GM23338 (cell line): ENCODE results near the gene DCAF12.

ENCODE experiments used
- CREB1 ChIP-seq: fragments of 250-450 bp; sonication (Bioruptor Pico); IDR thresholded peaks from 2 replicates; pipeline ENCODE4 v1.5.0; 2020; ENCODE audit warnings: low read depth, mild to moderate bottlenecking, moderate library complexity
- EZH2 ChIP-seq: fragments of 200-600 bp; sonication (generic); IDR thresholded peaks from one replicate; pipeline ENCODE4 v1.8.0; 2017; ENCODE audit warnings: antibody characterized with exemption, mild to moderate bottlenecking, low read depth; ENCODE audit not compliant: unreplicated experiment
- EZH2phosphoT487 ChIP-seq: fragments of 200-600 bp; sonication (generic); IDR thresholded peaks from one replicate; pipeline ENCODE4 v1.8.1; 2018; ENCODE audit warnings: antibody characterized with exemption; ENCODE audit not compliant: unreplicated experiment
- JUNB ChIP-seq: IDR thresholded peaks from one replicate; pipeline ENCODE4 v1.6.1; 2016; ENCODE audit warnings: antibody characterized with exemption; ENCODE audit not compliant: unreplicated experiment
- NANOG ChIP-seq: IDR thresholded peaks from 2 replicates; pipeline ENCODE4 v1.6.1; 2016; ENCODE audit warnings: antibody characterized with exemption, borderline replicate concordance
- POLR2AphosphoS5 ChIP-seq: IDR thresholded peaks from 2 replicates; pipeline ENCODE4 v1.6.1; 2016; ENCODE audit warnings: antibody characterized with exemption, low read depth
- REST ChIP-seq: IDR thresholded peaks from one replicate; pipeline ENCODE4 v1.6.1; 2018; ENCODE audit warnings: antibody characterized with exemption; ENCODE audit not compliant: unreplicated experiment
- TF ChIP-seq, protein P1 (sequence below), 2 experiments: fragments of 200-600 bp in 1 of 2; sonication (generic) in 1 of 2; conservative IDR thresholded peaks; 2 replicates each; pipeline versions ENCODE4 v1.5.1 to v1.6.1; 2016 to 2017; ENCODE audit warnings: antibody characterized with exemption in 2 of 2, low read depth in 2 of 2, mild to moderate bottlenecking in 2 of 2, moderate library complexity in 1 of 2

GRCh38 chr9:34123682-34124081 is 2.8 kb downstream of the DCAF12 start:
- TF ChIP-seq POLR2AphosphoS5 (no peak), CREB1 (CRISPR knock-in tag) (no peak), EZH2 (no peak), REST (no peak), EZH2phosphoT487 (no peak), NANOG (no peak), JUNB (no peak)
- TF ChIP-seq, protein P1, sequence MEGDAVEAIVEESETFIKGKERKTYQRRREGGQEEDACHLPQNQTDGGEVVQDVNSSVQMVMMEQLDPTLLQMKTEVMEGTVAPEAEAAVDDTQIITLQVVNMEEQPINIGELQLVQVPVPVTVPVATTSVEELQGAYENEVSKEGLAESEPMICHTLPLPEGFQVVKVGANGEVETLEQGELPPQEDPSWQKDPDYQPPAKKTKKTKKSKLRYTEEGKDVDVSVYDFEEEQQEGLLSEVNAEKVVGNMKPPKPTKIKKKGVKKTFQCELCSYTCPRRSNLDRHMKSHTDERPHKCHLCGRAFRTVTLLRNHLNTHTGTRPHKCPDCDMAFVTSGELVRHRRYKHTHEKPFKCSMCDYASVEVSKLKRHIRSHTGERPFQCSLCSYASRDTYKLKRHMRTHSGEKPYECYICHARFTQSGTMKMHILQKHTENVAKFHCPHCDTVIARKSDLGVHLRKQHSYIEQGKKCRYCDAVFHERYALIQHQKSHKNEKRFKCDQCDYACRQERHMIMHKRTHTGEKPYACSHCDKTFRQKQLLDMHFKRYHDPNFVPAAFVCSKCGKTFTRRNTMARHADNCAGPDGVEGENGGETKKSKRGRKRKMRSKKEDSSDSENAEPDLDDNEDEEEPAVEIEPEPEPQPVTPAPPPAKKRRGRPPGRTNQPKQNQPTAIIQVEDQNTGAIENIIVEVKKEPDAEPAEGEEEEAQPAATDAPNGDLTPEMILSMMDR (conservative IDR thresholded peaks at IDR 0.05; ENCODE audit: low read depth in 2 of 2), result no peak
